ENCODE measurements around the gene C3orf52. TPM values are rescaled to one million over a fixed set of nuclear protein-coding genes. Genes with fewer than 3 reads are reported as not detected.

The C3orf52 gene
- polyA plus RNA-seq, 1 donor (not counting 4 experiments of a cell fraction or from before 2014, with no cell fraction given) = 15.8 TPM

- no peak for FAIRE-seq
Observed at GRCh38 chr3:112056451-112056929, 29.7 kb upstream of the C3orf52 start.

DNA sequence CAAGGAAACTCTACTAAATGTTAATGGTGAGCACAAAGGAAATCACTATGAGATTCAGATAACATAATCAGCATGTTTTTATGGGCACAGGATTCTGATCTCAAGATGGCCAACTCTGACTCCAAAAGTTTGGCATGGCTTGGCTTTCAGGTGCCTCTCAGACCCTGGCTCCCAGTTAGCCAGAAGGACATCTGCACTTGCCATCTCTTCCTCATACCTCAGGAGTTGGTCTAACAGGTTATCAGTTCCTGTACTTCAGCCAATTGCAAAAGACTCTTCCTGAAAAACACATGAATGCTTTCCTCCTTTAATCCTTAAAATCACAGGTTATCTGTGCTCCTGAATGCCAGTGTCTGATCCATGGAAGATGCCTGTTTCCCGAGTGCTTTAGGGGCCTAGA lies 26.7 kb upstream of the C3orf52 start:
- TF ChIP-seq, protein P1, sequence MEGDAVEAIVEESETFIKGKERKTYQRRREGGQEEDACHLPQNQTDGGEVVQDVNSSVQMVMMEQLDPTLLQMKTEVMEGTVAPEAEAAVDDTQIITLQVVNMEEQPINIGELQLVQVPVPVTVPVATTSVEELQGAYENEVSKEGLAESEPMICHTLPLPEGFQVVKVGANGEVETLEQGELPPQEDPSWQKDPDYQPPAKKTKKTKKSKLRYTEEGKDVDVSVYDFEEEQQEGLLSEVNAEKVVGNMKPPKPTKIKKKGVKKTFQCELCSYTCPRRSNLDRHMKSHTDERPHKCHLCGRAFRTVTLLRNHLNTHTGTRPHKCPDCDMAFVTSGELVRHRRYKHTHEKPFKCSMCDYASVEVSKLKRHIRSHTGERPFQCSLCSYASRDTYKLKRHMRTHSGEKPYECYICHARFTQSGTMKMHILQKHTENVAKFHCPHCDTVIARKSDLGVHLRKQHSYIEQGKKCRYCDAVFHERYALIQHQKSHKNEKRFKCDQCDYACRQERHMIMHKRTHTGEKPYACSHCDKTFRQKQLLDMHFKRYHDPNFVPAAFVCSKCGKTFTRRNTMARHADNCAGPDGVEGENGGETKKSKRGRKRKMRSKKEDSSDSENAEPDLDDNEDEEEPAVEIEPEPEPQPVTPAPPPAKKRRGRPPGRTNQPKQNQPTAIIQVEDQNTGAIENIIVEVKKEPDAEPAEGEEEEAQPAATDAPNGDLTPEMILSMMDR (optimal IDR thresholded peaks at IDR 0.05 in 1 of 3, IDR thresholded peaks at IDR 0.05 in 1 of 3, conservative IDR thresholded peaks at IDR 0.05 in 1 of 3; ENCODE audit: extremely low read depth in 1 of 3, insufficient read depth in 2 of 3, low read length in 3 of 3) = no peak
- Histone ChIP-seq H2AFZ (ENCODE audit: control insufficient read depth, low read length) (no peak overlapping the region), H3K9me1 (ENCODE audit: control insufficient read depth, extremely low read depth, insufficient read depth, low read length) (no peaks in the 10 kb centered on the region), H3K9ac (ENCODE audit: control insufficient read depth, extremely low read depth, insufficient read depth, low read length) (no peak overlapping the region), H3K79me2 (ENCODE audit: control insufficient read depth, insufficient read depth, low read length) (no peaks in the 10 kb centered on the region), H3K27ac (ENCODE audit: control insufficient read depth, insufficient read depth, low read length) (no peak overlapping the region), H3K9me3 (ENCODE audit: control insufficient read depth, low read depth, low read length) (no peaks in the 10 kb centered on the region), H3K4me2 (ENCODE audit: control insufficient read depth, extremely low read depth, insufficient read depth, low read depth, low read length) (no peak overlapping the region), H3K27me3 (ENCODE audit: control insufficient read depth, extremely low read depth, insufficient read depth, low read length) (no peaks in the 10 kb centered on the region), H3K4me3 (ENCODE audit: control insufficient read depth in 2 of 3, extremely low read depth in 1 of 3, insufficient read depth in 2 of 3, low read depth in 1 of 3, low read length in 3 of 3) (no peak overlapping the region), H3K4me1 (ENCODE audit: control insufficient read depth, extremely low read depth, insufficient read depth, low read length) (peaks cover 2% of the 10 kb centered on the region), H4K20me1 (ENCODE audit: control insufficient read depth, extremely low read depth, insufficient read depth, low read length) (no peaks in the 10 kb centered on the region), H3K36me3 (ENCODE audit: control insufficient read depth in 2 of 2, extremely low read depth in 1 of 2, insufficient read depth in 2 of 2, low read length in 2 of 2) (no peaks in the 10 kb centered on the region)
- DNase-seq (ENCODE audit: low read depth, low spot score) (no peak), FAIRE-seq (peak; percentile 44)
- dilution Hi-C loops (cut with MboI; ENCODE audit: extremely low pct_ligation_motif_present, low sequenced_read_pairs) = no loop called here

More at GRCh38 chr3:112056451-112056929, 29.7 kb upstream of the C3orf52 start:
- dilution Hi-C loops (cut with MboI; ENCODE audit: extremely low pct_ligation_motif_present, low sequenced_read_pairs) = no loop called here
- Histone ChIP-seq H3K27ac (ENCODE audit: control insufficient read depth, insufficient read depth, low read length) (no peak overlapping the region), H2AFZ (ENCODE audit: control insufficient read depth, low read length) (no peak overlapping the region), H3K9me1 (ENCODE audit: control insufficient read depth, extremely low read depth, insufficient read depth, low read length) (no peaks in the 10 kb centered on the region), H3K4me2 (ENCODE audit: control insufficient read depth, extremely low read depth, insufficient read depth, low read depth, low read length) (no peak overlapping the region), H3K4me1 (ENCODE audit: control insufficient read depth, extremely low read depth, insufficient read depth, low read length) (peaks cover 2% of the 10 kb centered on the region), H3K27me3 (ENCODE audit: control insufficient read depth, extremely low read depth, insufficient read depth, low read length) (no peaks in the 10 kb centered on the region), H3K9me3 (ENCODE audit: control insufficient read depth, low read depth, low read length) (no peaks in the 10 kb centered on the region), H3K4me3 (ENCODE audit: control insufficient read depth in 2 of 3, extremely low read depth in 1 of 3, insufficient read depth in 2 of 3, low read depth in 1 of 3, low read length in 3 of 3) (no peak overlapping the region), H3K9ac (ENCODE audit: control insufficient read depth, extremely low read depth, insufficient read depth, low read length) (no peak overlapping the region), H3K36me3 (ENCODE audit: control insufficient read depth in 2 of 2, extremely low read depth in 1 of 2, insufficient read depth in 2 of 2, low read length in 2 of 2) (no peaks in the 10 kb centered on the region), H3K79me2 (ENCODE audit: control insufficient read depth, insufficient read depth, low read length) (no peaks in the 10 kb centered on the region), H4K20me1 (ENCODE audit: control insufficient read depth, extremely low read depth, insufficient read depth, low read length) (no peaks in the 10 kb centered on the region)
- TF ChIP-seq EZH2 (IDR thresholded peaks at IDR 0.05; ENCODE audit: low read length) = no peak
- TF ChIP-seq, protein P1 (optimal IDR thresholded peaks at IDR 0.05 in 1 of 3, IDR thresholded peaks at IDR 0.05 in 1 of 3, conservative IDR thresholded peaks at IDR 0.05 in 1 of 3; ENCODE audit: extremely low read depth in 1 of 3, insufficient read depth in 2 of 3, low read length in 3 of 3) = no peak
- DNase-seq (ENCODE audit: low read depth, low spot score) = no peak
